CD4-positive, alpha-beta T cell treated with Interferon gamma for 1 hour (primary cell): Measurements from ENCODE around the gene DCST1.

ENCODE experiments used
- DNase-seq: peaks from one replicate; pipeline ENCODE4 v3.0.0-alpha.2; 2020

DCST1 gene

GRCh38 chr1:155014709-155015508, 18.7 kb upstream of the DCST1 start:
- no peak for DNase-seq

- DNase-seq, result no peak
These were observed 17.9 kb upstream of the DCST1 start for GRCh38 chr1:155015527-155016230.

GRCh38 chr1:155016231-155016831, 17.3 kb upstream of the DCST1 start:
- peak; percentile 49 for DNase-seq

- DNase-seq, result peak; percentile 86
These were observed 16.3 kb upstream of the DCST1 start for GRCh38 chr1:155017041-155017945.

- DNase-seq, result no peak
These were observed 15.7 kb upstream of the DCST1 start for GRCh38 chr1:155017946-155018316.

GRCh38 chr1:155018617-155019348, 14.8 kb upstream of the DCST1 start:
- no peak for DNase-seq

- DNase-seq, result no peak
These were observed 14.0 kb upstream of the DCST1 start for GRCh38 chr1:155019377-155020245.

- DNase-seq, result no peak
These were observed 11.3 kb upstream of the DCST1 start for GRCh38 chr1:155022136-155022926.

GRCh38 chr1:155022927-155023236, 10.7 kb upstream of the DCST1 start:
- DNase-seq, result no peak

GRCh38 chr1:155023627-155024026, 10.0 kb upstream of the DCST1 start:
- no peak for DNase-seq

- DNase-seq, result no peak
These were observed 9.3 kb upstream of the DCST1 start for GRCh38 chr1:155024315-155024714.

- DNase-seq, result no peak
These were observed 7.5 kb upstream of the DCST1 start for GRCh38 chr1:155026154-155026553.

GRCh38 chr1:155026588-155026987, 7.0 kb upstream of the DCST1 start:
- DNase-seq, result no peak

- no peak for DNase-seq
These were observed 3.9 kb upstream of the DCST1 start for GRCh38 chr1:155029513-155030242.

- no peak for DNase-seq
These were observed 3.3 kb upstream of the DCST1 start for GRCh38 chr1:155030243-155030795.

GRCh38 chr1:155030899-155031298, 2.7 kb upstream of the DCST1 start:
- DNase-seq, result no peak

- DNase-seq, result no peak
These were observed 738 bp upstream of the DCST1 start for GRCh38 chr1:155032886-155033285.

- no peak for DNase-seq
These were observed 939 bp downstream of the DCST1 start for GRCh38 chr1:155034318-155035208.
